Measurements from ENCODE around the gene AGTR1.

GRCh38 chr3:148756311-148756710 is 58.6 kb downstream of the AGTR1 start:
- no peak for TF ChIP-seq REST (IDR thresholded peaks at IDR 0.05)
- TF ChIP-seq CTCF (IDR thresholded peaks at IDR 0.05): no peak
- no peak for TF ChIP-seq RFX5 (IDR thresholded peaks at IDR 0.05)
